Measurements from ENCODE around the gene KHNYN.

GRCh38 chr14:24387009-24387345, 42.8 kb upstream of the KHNYN start:
- TF ChIP-seq CTCF (IDR thresholded peaks at IDR 0.05) (no peak), POLR2AphosphoS5 (IDR thresholded peaks at IDR 0.05) (no peak), EP300 (IDR thresholded peaks at IDR 0.05; ENCODE audit: low read depth) (no peak)
